Ovary (tissue), 3 donors: ENCODE results near the gene PPDPF.

Experiments used
- POLR2A ChIP-seq: fragments of 450-650 bp; IDR thresholded peaks from one replicate; pipeline ENCODE4 v1.6.1; 2017; ENCODE audit warnings: antibody characterized with exemption, mild to moderate bottlenecking, moderate library complexity
- TF ChIP-seq, protein P1 (sequence below), 3 donors: fragments of 450-650 bp in 2 of 3; fragments of 200-600 bp in 1 of 3; IDR thresholded peaks; one replicate each; pipeline versions ENCODE4 v1.5.1 to v1.8.0; 2016 to 2022; ENCODE audit warnings: antibody characterized with exemption in 3 of 3, mild to moderate bottlenecking in 1 of 3
- donor health status: DM: no; HTN: no; CAD: no.

DNA sequence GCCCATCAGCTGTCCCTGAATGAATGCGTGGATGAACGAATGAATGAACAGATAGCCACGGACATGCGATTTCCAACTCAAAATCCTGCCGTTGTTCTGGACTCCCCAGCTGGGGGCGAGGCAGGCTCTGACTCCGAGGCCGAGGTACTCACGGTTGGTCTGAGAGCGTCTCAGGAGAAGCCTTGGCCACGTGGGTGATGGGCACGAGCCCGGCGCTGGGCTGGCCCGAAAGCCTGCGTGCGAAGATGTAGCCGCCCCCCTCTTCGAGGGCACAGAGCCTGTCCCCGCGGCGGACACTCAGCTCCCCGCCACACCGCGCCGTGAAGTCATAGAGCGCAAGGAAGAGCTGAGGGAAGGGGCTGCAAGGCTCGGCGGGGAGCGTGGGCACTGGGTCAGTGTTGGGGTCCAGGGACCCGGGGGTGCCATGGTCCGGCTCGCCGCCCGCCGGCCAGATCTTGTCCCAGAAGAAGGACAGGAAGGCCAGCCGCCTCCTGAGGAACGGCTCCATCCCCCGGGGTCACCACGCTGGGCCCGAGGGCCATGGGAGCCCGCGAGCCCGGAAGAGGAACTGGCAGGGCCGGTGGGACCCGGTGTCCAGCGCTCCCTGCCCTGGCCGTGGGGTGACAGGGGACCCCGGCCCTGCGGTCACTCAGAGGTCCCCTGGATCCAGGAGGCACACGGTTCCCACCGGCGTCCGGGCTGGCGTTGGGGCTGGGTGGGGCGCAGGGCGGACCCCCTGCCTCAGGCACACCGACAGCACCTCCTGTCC is 26.6 kb downstream of the PPDPF start:
- TF ChIP-seq POLR2A: no peak
- TF ChIP-seq, protein P1, sequence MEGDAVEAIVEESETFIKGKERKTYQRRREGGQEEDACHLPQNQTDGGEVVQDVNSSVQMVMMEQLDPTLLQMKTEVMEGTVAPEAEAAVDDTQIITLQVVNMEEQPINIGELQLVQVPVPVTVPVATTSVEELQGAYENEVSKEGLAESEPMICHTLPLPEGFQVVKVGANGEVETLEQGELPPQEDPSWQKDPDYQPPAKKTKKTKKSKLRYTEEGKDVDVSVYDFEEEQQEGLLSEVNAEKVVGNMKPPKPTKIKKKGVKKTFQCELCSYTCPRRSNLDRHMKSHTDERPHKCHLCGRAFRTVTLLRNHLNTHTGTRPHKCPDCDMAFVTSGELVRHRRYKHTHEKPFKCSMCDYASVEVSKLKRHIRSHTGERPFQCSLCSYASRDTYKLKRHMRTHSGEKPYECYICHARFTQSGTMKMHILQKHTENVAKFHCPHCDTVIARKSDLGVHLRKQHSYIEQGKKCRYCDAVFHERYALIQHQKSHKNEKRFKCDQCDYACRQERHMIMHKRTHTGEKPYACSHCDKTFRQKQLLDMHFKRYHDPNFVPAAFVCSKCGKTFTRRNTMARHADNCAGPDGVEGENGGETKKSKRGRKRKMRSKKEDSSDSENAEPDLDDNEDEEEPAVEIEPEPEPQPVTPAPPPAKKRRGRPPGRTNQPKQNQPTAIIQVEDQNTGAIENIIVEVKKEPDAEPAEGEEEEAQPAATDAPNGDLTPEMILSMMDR (IDR thresholded peaks at IDR 0.05): no peak
